KOPT-K1 (cell line): ENCODE measurements around the gene CD300LF.

Experiments
- H3K27ac ChIP-seq: fragments of 200-600 bp; sonication (generic); 2 replicates; pipeline ENCODE4 v1.5.1; 2016; ENCODE audit warnings: antibody characterized with exemption, mild to moderate bottlenecking, low read depth, low read length; ENCODE audit not compliant: poor library complexity, severe bottlenecking
- H3K36me3 ChIP-seq: fragments of 200-600 bp; sonication (generic); 2 replicates; pipeline ENCODE4 v1.5.1; 2017; ENCODE audit warnings: antibody characterized with exemption, mild to moderate bottlenecking, low read length, moderate library complexity; ENCODE audit not compliant: insufficient read depth
- H3K9me3 ChIP-seq: fragments of 200-600 bp; sonication (generic); 2 replicates; pipeline ENCODE4 v1.5.1; 2017; ENCODE audit warnings: antibody characterized with exemption, low read length, mild to moderate bottlenecking; ENCODE audit not compliant: insufficient read depth, poor library complexity, severe bottlenecking

CD300LF gene

DNA sequence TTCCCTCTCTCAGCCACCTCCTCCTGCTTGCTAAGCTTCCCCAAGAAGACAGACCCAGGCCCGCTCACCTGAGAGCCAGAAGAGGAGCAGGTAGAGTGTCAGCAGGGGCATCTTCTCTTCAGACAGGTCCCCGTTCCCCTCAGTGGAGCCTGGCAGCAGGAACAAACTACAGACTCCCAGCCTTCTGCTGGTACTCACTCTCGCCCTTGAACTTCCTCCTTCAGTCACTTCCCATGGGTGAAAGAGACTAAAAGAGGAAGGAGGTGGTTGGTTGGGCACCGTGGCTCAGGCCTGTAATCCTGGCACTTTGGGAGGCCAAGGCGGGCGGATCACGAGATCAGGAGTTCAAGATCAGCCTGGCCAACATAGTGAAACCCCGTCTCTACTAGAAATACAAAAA is at the start of gene CD300LF:
TSS of gene CD300LF (minus strand) at position 168 of the 400 bp plus-strand sequence. CDS start at position 111, 57 bp downstream.
- Histone ChIP-seq H3K36me3 (no peaks in the 10 kb centered on the region), H3K9me3 (no peaks in the 10 kb centered on the region), H3K27ac (no peak within 1 kb of the TSS)

GRCh38 chr17:74761931-74762330 is 49.2 kb upstream of the CD300LF start:
- Histone ChIP-seq H3K36me3 (peaks cover 86% of the 10 kb centered on the region), H3K9me3 (no peaks in the 10 kb centered on the region), H3K27ac (peak overlapping the region; percentile 15)

- Histone ChIP-seq H3K9me3 (no peaks in the 10 kb centered on the region), H3K36me3 (peaks cover 86% of the 10 kb centered on the region), H3K27ac (peak overlapping the region; percentile 15)
Measured at GRCh38 chr17:74761419-74761818, 48.7 kb upstream of the CD300LF start.

- Histone ChIP-seq H3K9me3 (no peaks in the 10 kb centered on the region), H3K36me3 (peaks cover 86% of the 10 kb centered on the region), H3K27ac (peak overlapping the region; percentile 83)
Measured at GRCh38 chr17:74760404-74761105, 47.8 kb upstream of the CD300LF start.

DNA sequence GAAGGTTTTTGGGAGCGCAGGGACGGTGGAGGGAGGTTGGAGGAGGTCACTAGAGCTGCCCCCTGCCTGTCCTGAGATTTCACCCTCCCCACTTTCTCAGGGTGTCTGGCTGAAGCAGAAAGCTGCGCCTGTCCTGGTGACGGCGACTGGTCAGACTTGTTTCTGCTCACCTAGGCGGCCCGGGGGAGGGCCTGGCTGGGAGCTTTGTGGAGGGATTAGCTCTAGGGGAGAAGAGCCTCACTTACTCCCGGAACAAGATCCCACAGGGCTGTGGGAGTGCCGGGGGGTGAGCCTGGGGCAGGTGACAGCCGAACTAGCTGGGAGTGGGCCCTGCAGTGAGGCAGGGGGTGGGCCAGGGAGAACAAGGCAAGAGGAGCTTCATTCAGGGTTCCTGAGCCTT is 47.2 kb upstream of the CD300LF start:
- Histone ChIP-seq H3K27ac (peak overlapping the region; percentile 83), H3K36me3 (peaks cover 86% of the 10 kb centered on the region)

DNA sequence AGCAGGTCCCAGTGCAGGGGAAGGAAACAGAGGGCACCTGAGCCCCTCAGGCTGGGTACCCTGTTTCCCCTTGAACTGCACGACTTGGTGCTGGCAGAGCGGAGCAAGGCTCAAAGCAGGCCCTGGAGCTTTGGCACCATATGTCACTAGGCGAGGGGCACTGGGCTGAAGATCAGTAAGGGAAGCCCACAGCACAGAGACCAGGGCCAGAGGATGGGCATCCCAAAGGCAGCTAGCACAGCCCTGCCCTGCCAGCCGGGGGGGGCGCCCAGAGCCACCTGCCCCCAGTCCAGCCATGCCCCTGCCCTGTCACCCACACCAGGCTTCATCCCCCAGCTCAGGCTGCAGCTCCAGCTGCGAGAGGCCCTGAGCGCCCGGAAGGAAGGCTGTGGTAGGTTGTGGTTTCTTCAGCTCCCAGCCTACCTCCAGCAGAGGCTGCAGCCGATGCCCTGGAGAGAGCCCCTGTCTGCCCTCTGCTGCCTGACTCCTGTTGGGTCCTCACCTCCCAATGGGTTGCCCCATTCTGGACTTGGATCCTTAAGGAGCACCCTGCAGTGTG is 46.6 kb upstream of the CD300LF start:
- Histone ChIP-seq H3K9me3 (no peaks in the 10 kb centered on the region), H3K27ac (peak overlapping the region; percentile 83), H3K36me3 (peaks cover 86% of the 10 kb centered on the region)

More for the DNA sequence above, 47.2 kb upstream of the CD300LF start:
- H3K9me3 ChIP-seq: no peaks in the 10 kb centered on the region

DNA sequence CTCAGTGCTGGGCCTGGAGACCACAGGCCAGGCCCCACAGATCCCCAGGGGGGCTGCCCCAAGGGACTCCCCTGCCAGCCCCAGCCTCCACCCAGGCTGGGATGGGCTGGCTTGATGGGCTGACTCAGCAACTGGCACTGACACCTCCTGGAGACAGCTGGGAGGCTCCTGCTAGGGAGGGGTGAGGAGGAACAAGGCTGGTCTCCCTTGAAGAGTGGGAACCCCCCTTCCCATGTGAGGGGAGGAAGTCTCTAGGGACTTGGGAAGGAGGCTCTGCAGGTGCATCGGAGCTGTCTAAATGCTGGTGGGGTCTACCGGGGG is 46.1 kb upstream of the CD300LF start:
- Histone ChIP-seq H3K27ac (peak overlapping the region; percentile 83), H3K36me3 (peaks cover 86% of the 10 kb centered on the region), H3K9me3 (no peaks in the 10 kb centered on the region)

GRCh38 chr17:74757931-74758847 is 45.5 kb upstream of the CD300LF start:
- Histone ChIP-seq H3K9me3 (no peaks in the 10 kb centered on the region), H3K27ac (peak overlapping the region; percentile 83), H3K36me3 (peaks cover 85% of the 10 kb centered on the region)

DNA sequence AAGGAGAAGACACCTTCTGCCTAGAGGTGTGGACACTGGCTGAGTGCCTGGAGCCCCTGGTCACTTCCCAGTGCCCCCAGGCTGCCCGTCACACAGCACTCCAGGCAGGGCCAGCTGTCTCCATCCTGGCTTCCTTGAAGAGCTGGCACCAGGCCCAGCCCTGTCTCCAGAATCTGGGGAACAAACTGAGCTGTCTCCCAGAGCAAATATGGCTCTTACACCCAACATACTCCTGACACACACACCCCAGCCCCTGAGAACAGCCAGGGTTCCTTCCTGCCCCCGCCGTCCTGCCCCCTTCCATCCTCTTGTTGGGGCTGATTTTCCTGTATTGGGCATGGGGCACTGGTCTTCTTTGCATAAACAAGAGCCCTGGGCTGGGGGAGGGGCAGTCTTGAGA is 44.8 kb upstream of the CD300LF start:
- H3K36me3 ChIP-seq: peaks cover 85% of the 10 kb centered on the region
- H3K9me3 ChIP-seq: no peaks in the 10 kb centered on the region
- peak overlapping the region; percentile 83 for H3K27ac ChIP-seq

GRCh38 chr17:74756891-74757290 is 44.2 kb upstream of the CD300LF start:
- H3K9me3 ChIP-seq: no peaks in the 10 kb centered on the region
- H3K27ac ChIP-seq: peak overlapping the region; percentile 83
- H3K36me3 ChIP-seq: peaks cover 87% of the 10 kb centered on the region

GRCh38 chr17:74755533-74755932 is 42.8 kb upstream of the CD300LF start:
- Histone ChIP-seq H3K9me3 (no peaks in the 10 kb centered on the region), H3K27ac (peak overlapping the region; percentile 18), H3K36me3 (peaks cover 85% of the 10 kb centered on the region)

GRCh38 chr17:74754832-74755231 is 42.1 kb upstream of the CD300LF start:
- H3K27ac ChIP-seq: peak overlapping the region; percentile 6
- H3K36me3 ChIP-seq: peaks cover 85% of the 10 kb centered on the region
- H3K9me3 ChIP-seq: no peaks in the 10 kb centered on the region

DNA sequence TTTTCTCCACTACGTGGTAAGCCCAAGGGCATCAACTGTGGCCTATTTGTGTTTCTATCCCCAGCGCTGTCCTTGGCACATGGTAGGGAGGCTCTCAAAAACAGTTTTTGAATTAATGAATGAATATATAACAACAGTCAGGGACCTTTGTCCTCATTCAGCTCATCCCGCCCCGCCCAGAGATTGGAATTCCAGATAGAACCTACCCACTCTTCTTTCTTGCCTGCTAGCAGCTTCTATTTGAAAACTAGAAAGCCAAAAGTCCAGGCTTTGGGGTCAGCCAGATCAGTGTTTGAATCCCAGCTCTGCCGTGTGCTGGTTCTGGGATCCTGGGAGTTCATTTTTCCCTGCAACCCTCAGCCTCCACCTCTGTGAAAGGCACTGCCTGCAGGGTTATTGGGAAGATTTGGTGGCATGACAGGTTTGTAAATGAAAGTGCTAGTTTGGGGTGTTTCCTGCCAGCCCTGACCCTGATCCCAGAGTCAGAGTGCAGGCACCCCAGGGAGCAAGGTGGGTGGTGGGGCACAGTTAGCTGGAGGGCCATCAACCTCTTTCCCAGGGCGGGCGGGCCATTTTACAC is 40.2 kb upstream of the CD300LF start:
- peaks cover 80% of the 10 kb centered on the region for H3K36me3 ChIP-seq

DNA sequence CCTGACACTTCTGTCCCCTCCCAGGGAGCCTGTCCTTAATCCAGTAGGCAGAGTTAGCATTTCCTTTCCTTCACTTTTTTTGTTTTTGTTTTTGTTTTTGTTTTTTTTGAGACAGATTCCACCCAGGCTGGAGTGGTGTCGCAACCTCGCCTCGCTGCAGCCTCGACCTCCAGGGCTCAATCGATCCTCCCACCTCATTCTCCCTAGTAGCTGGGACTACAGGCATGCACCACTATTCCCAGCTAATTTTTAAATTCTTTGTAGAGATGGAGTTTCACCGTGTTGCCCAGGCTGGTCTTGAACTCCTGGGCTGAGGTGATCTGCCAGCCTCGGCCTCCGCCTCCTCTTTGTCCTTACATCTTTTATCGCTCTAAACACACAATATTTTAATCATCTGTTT is 39.7 kb upstream of the CD300LF start:
- Histone ChIP-seq H3K27ac (peak overlapping the region; percentile 92), H3K36me3 (peaks cover 75% of the 10 kb centered on the region), H3K9me3 (no peaks in the 10 kb centered on the region)

More for the DNA sequence above, 40.2 kb upstream of the CD300LF start:
- H3K9me3 ChIP-seq: no peaks in the 10 kb centered on the region
- H3K27ac ChIP-seq: peak overlapping the region; percentile 18
